Naive thymus-derived CD4-positive, alpha-beta T cell (primary cell): ENCODE measurements around the gene TMEM203. TPM values are rescaled to one million over a fixed set of nuclear protein-coding genes. Genes with fewer than 3 reads are reported as not detected.

Experiments
- ATAC-seq: fragments of 150-1000 bp; cut with Tn5 transposase; 2 replicates; pipeline ENCODE4 v1.10.0; 2021; ENCODE audit warnings: mild to moderate bottlenecking, moderate library complexity
- CTCF ChIA-PET: fragments of 350-600 bp; sonication (Branson Sonifier 250); formaldehyde crosslinking; loops from one replicate; lab custom pipeline; 2021; ENCODE audit warnings: antibody characterized with exemption; lab: Charles Lee
- POLR2A ChIA-PET: fragments of 350-600 bp; sonication (Branson Sonifier 250); formaldehyde crosslinking; loops from one replicate; lab custom pipeline; 2021; ENCODE audit warnings: antibody characterized with exemption, inconsistent platforms; lab: Charles Lee
- DNase-seq, 9 donors: peaks; one replicate each; pipeline versions ENCODE4 v3.0.0 to v3.0.0-alpha.2; 2020 to 2022; ENCODE audit warnings: mixed read lengths in 1 of 9
- H3K27ac ChIP-seq: one replicate; pipeline ENCODE4 v1.7.0; 2013; ENCODE audit warnings: mild to moderate bottlenecking, low read depth, low read length, moderate library complexity
- H3K27me3 ChIP-seq, 2 donors: one replicate each; pipeline ENCODE4 v1.7.0; 2013; ENCODE audit warnings: low read length in 2 of 2, mild to moderate bottlenecking in 2 of 2, moderate library complexity in 2 of 2; ENCODE audit not compliant: control insufficient read depth in 2 of 2, insufficient read depth in 2 of 2
- H3K36me3 ChIP-seq, 3 experiments: 1 replicate in 2 of 3; 2 replicates in 1 of 3; pipeline ENCODE4 v1.7.0; 2013; ENCODE audit warnings: low read length in 3 of 3, mild to moderate bottlenecking in 3 of 3, moderate library complexity in 1 of 3; ENCODE audit not compliant: insufficient read depth in 3 of 3, control insufficient read depth in 2 of 3
- H3K4me1 ChIP-seq, 2 donors: one replicate each; pipeline ENCODE4 v1.7.0; 2013; ENCODE audit warnings: low read length in 2 of 2, mild to moderate bottlenecking in 2 of 2, moderate library complexity in 1 of 2; ENCODE audit not compliant: control insufficient read depth in 2 of 2, insufficient read depth in 2 of 2
- H3K4me3 ChIP-seq: 2 replicates; pipeline ENCODE4 v1.7.0; 2013; ENCODE audit warnings: mild to moderate bottlenecking, low read length
- H3K9me3 ChIP-seq, 3 experiments: 1 replicate in 2 of 3; 2 replicates in 1 of 3; pipeline ENCODE4 v1.7.0; 2013; ENCODE audit warnings: low read length in 3 of 3; ENCODE audit not compliant: control insufficient read depth in 2 of 3
- H3K27ac Mint-ChIP-seq, 9 donors: one replicate each; pipeline ENCODE4 v1.8.0; 2020 to 2022; ENCODE audit warnings: mixed read lengths in 9 of 9, mild to moderate bottlenecking in 8 of 9, moderate library complexity in 5 of 9, inconsistent platforms in 2 of 9
- H3K27me3 Mint-ChIP-seq, 5 donors: one replicate each; pipeline ENCODE4 v1.8.0; 2021 to 2022; ENCODE audit warnings: mixed read lengths in 5 of 5, mild to moderate bottlenecking in 1 of 5
- H3K36me3 Mint-ChIP-seq, 5 donors: one replicate each; pipeline ENCODE4 v1.8.0; 2020 to 2022; ENCODE audit warnings: mixed read lengths in 5 of 5, mild to moderate bottlenecking in 3 of 5, inconsistent platforms in 1 of 5
- H3K4me1 Mint-ChIP-seq, 7 donors: one replicate each; pipeline ENCODE4 v1.8.0; 2020 to 2022; ENCODE audit warnings: mixed read lengths in 7 of 7, mild to moderate bottlenecking in 3 of 7, inconsistent platforms in 1 of 7
- H3K4me3 Mint-ChIP-seq, 10 donors: one replicate each; pipeline ENCODE4 v1.8.0; 2020 to 2022; ENCODE audit warnings: mild to moderate bottlenecking in 10 of 10, mixed read lengths in 10 of 10, moderate library complexity in 6 of 10, inconsistent platforms in 2 of 10
- H3K9me3 Mint-ChIP-seq, 11 donors: one replicate each; pipeline ENCODE4 v1.8.0; 2020 to 2022; ENCODE audit warnings: mixed read lengths in 11 of 11, mild to moderate bottlenecking in 4 of 11, inconsistent platforms in 1 of 11, moderate library complexity in 1 of 11
- intact Hi-C, 2 donors: fragments of 100-400 bp; cut with micrococcal nuclease; formaldehyde crosslinking; loops; one replicate each; pipeline ENCODE4 v1.15.1; 2023
- polyA plus RNA-seq, 2 donors: library from polyadenylated mRNA; unstranded; fragments of 300-500 nt; fragmentation: Illumina TruSeq; gene quantifications; one replicate each; pipeline ENCODE4 v1.2.3, GENCODE V29; 2021
- total RNA-seq, 6 experiments: library from RNA in 5 of 6; stranded (reverse) in 5 of 6; gene quantifications; 1 replicate in 5 of 6; 2 replicates in 1 of 6; pipeline ENCODE4 v1.2.3 and lab custom pipeline; 2021 to 2026

Gene TMEM203
- total and polyA plus RNA-seq, 7 experiments from 2014 or later = 22.6 to 172 (median 38.1) TPM

DNA sequence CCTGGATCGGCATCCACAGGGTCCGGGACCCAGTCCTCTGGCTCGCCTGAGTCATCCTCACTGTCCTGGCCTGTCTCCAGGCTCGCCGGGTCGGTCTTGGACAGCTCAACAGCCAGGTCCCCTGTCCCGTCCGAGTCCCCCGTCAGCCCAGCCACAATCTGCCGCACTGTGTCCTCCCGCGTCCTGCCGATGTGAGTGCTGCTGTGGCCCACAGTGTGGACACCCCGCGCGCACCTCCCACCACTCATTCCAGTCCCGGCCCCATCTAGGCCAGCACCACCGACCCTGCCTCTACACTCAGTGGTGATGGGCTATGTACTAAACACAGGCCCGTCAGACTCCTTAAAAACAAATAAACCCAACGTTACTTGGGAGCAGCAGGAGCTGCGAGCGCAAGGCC is 23.8 kb downstream of the TMEM203 start:
- DNase-seq = no peak
- Mint-ChIP-seq H3K4me1 (peaks cover 5 to 24% (median 10%) of the 10 kb centered on the region in 7 donors), H3K27me3 (no peaks in the 10 kb centered on the region), H3K9me3 (no peaks in the 10 kb centered on the region), H3K4me3 (no peak overlapping the region), H3K36me3 (peaks cover 0 to 16% (median 4%) of the 10 kb centered on the region in 5 donors), H3K27ac (peak overlapping the region in 1 of 9 donors; percentile 66)
- Histone ChIP-seq H3K9me3 (no peaks in the 10 kb centered on the region), H3K4me3 (no peak overlapping the region), H3K27ac (no peak overlapping the region), H3K36me3 (peaks cover 0 to 92% (median 14%) of the 10 kb centered on the region in 3 experiments), H3K27me3 (no peaks in the 10 kb centered on the region), H3K4me1 (peaks cover 5 to 8% of the 10 kb centered on the region in 2 donors)
- POLR2A ChIA-PET = interaction anchor here (1.7 kb wide), 1 partner anchor 54 kb away, joined by 4 read pairs; no protein-coding TSS in a partner anchor
- ATAC-seq = no peak
- intact Hi-C loops = no loop called here
- CTCF ChIA-PET = no interaction called here

GRCh38 chr9:137180491-137180890 is 25.0 kb downstream of the TMEM203 start:
- CTCF ChIA-PET = no interaction called here
- Mint-ChIP-seq H3K27ac (no peak overlapping the region), H3K4me3 (no peak overlapping the region), H3K27me3 (no peaks in the 10 kb centered on the region), H3K9me3 (no peaks in the 10 kb centered on the region), H3K36me3 (peaks cover 0 to 16% (median 4%) of the 10 kb centered on the region in 5 donors), H3K4me1 (peaks cover 3 to 20% (median 5%) of the 10 kb centered on the region in 7 donors)
- DNase-seq = no peak
- ATAC-seq = no peak
- Histone ChIP-seq H3K27ac (no peak overlapping the region), H3K27me3 (no peaks in the 10 kb centered on the region), H3K9me3 (no peaks in the 10 kb centered on the region), H3K4me3 (no peak overlapping the region), H3K36me3 (peaks cover 0 to 80% (median 14%) of the 10 kb centered on the region in 3 experiments), H3K4me1 (no peaks in the 10 kb centered on the region)
- intact Hi-C loops = no loop called here
- POLR2A ChIA-PET = interaction anchor here (1.7 kb wide), 1 partner anchor 53 kb away, joined by 4 read pairs; no protein-coding TSS in a partner anchor

DNA sequence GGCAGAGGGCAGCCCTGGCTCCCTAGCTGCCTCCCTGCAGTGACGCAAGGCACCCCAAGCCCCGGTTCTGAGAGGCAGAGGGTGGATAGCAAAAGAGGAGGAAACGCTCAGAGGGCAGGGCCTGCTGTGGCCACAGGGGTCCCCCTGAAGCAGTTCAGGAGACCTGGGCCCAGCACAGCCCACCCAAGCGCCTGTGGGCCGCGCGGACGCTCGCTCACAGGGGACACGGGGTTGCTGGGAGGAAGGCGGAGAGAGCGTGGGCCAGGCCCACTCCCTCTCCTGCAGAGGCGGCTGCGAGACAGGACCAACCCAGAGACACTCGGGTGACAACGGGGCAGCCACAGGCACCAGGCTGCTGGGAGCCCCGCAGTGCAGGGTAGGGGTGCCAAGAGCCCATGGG is 25.7 kb downstream of the TMEM203 start:
- no peak for ATAC-seq
- H3K4me3 ChIP-seq = no peak overlapping the region
- H3K9me3 Mint-ChIP-seq = no peaks in the 10 kb centered on the region
- peaks cover 0 to 16% (median 4%) of the 10 kb centered on the region in 5 donors for H3K36me3 Mint-ChIP-seq
- H3K9me3 ChIP-seq = no peaks in the 10 kb centered on the region
- no peak for DNase-seq
- no peak overlapping the region for H3K27ac Mint-ChIP-seq
- ChIA-PET POLR2A (interaction anchor here (1.0 to 1.7 kb wide), 2 partner anchors 8 to 52 kb away, joined by 3 to 4 read pairs; partner anchors contain the start of genes ANAPC2 and SSNA1), CTCF (no interaction called here)
- H3K27me3 ChIP-seq = no peaks in the 10 kb centered on the region
- intact Hi-C loops = no loop called here
- H3K27ac ChIP-seq = no peak overlapping the region
- H3K27me3 Mint-ChIP-seq = no peaks in the 10 kb centered on the region
- peaks cover 3 to 16% (median 7%) of the 10 kb centered on the region in 7 donors for H3K4me1 Mint-ChIP-seq
- H3K36me3 ChIP-seq = peaks cover 0 to 73% (median 13%) of the 10 kb centered on the region in 3 experiments
- H3K4me3 Mint-ChIP-seq = no peak overlapping the region
- H3K4me1 ChIP-seq = no peaks in the 10 kb centered on the region

GRCh38 chr9:137178939-137179630 is 26.4 kb downstream of the TMEM203 start:
- no peaks in the 10 kb centered on the region for H3K9me3 Mint-ChIP-seq
- ChIA-PET POLR2A (interaction anchor here (1.0 kb wide), 1 partner anchor 9 kb away, joined by 3 read pairs; the partner anchor contains the start of genes ANAPC2 and SSNA1), CTCF (no interaction called here)
- no peak for ATAC-seq
- Histone ChIP-seq H3K27ac (no peak overlapping the region), H3K4me3 (no peak overlapping the region), H3K36me3 (peaks cover 0 to 66% (median 10%) of the 10 kb centered on the region in 3 experiments), H3K9me3 (no peaks in the 10 kb centered on the region), H3K4me1 (no peaks in the 10 kb centered on the region), H3K27me3 (no peaks in the 10 kb centered on the region)
- H3K4me1 Mint-ChIP-seq = peaks cover 0 to 10% (median 4%) of the 10 kb centered on the region in 7 donors
- no peaks in the 10 kb centered on the region for H3K27me3 Mint-ChIP-seq
- intact Hi-C loops = no loop called here
- DNase-seq = no peak
- peaks cover 0 to 10% (median 4%) of the 10 kb centered on the region in 5 donors for H3K36me3 Mint-ChIP-seq
- peak overlapping the region in 2 of 9 donors; percentile 9 to 46 for H3K27ac Mint-ChIP-seq
- H3K4me3 Mint-ChIP-seq = no peak overlapping the region

DNA sequence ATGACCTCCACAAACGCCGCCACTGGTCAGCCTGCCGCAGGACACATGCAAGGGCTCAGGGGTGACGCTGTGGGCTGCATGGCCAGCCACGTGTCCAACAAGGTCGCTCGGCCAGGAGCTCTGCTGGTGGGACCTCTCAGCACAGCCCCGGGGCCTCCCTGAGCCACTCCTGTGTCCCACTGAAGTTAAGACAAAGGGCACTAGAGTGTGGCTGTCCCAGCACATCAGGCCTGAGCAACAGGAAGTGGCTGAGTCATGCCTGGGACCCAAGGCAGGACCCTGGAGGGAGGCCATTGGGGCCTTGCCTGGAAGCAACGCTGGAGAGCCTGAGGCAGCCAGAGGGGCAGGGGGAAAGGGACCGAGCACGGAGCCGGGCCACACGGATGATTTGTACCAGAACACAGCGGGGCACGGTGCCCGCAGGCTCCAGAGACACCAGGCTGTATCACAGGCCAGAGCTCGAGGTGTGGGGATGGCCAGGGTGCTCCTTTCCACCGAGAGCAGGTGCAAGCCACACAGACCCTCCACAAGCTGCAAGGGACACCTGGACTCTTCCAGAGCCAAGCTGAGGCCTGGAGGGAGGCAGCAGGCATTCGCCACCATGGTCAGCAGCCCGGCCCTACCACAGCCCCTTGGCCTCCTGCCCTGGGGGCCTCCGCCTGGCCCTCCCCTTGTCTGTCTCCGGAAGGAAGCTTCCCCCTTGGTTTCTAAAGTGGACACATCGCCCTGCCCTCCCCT is 27.1 kb downstream of the TMEM203 start:
- intact Hi-C loops = no loop called here
- Mint-ChIP-seq H3K27ac (no peak overlapping the region), H3K9me3 (no peaks in the 10 kb centered on the region), H3K36me3 (peaks cover 0 to 9% (median 4%) of the 10 kb centered on the region in 5 donors), H3K27me3 (peaks cover 0 to 2% (median 0%) of the 10 kb centered on the region in 5 donors), H3K4me3 (no peak overlapping the region), H3K4me1 (peaks cover 0 to 12% (median 5%) of the 10 kb centered on the region in 7 donors)
- ChIA-PET POLR2A (no interaction called here), CTCF (no interaction called here)
- Histone ChIP-seq H3K4me3 (no peak overlapping the region), H3K36me3 (peaks cover 0 to 59% (median 6%) of the 10 kb centered on the region in 3 experiments), H3K9me3 (no peaks in the 10 kb centered on the region), H3K27ac (no peak overlapping the region), H3K27me3 (no peaks in the 10 kb centered on the region), H3K4me1 (no peaks in the 10 kb centered on the region)
- DNase-seq (no peak), ATAC-seq (no peak)

- CTCF ChIA-PET = interaction anchor here (1.0 to 2.0 kb wide), 2 partner anchors 51 to 170 kb away, joined by 5 to 9 read pairs; partner anchors contain the start of gene RNF224
- H3K4me1 Mint-ChIP-seq = peaks cover 0 to 16% (median 5%) of the 10 kb centered on the region in 7 donors
- POLR2A ChIA-PET = interaction anchor here (0.8 to 1.4 kb wide), 5 partner anchors 8 to 80 kb away, joined by 3 to 5 read pairs (median 4); partner anchors contain the start of genes RNF224 and TUBB4B
- H3K4me3 ChIP-seq = no peak overlapping the region
- peaks cover 0 to 7% (median 0%) of the 10 kb centered on the region in 5 donors for H3K36me3 Mint-ChIP-seq
- no peak overlapping the region for H3K4me3 Mint-ChIP-seq
- no peaks in the 10 kb centered on the region for H3K4me1 ChIP-seq
- no peak overlapping the region for H3K27ac ChIP-seq
- H3K27ac Mint-ChIP-seq = peak overlapping the region in 2 of 9 donors; percentile 33 to 65
- H3K9me3 ChIP-seq = no peaks in the 10 kb centered on the region
- H3K27me3 ChIP-seq = no peaks in the 10 kb centered on the region
- H3K27me3 Mint-ChIP-seq = peaks cover 0 to 15% (median under 1%) of the 10 kb centered on the region in 5 donors
- intact Hi-C loops = loop anchor here in 1 of 2 donors (1.0 kb wide), 1 partner anchor 51 kb away; the partner anchor contains the start of gene RNF224
- peak; percentile 63 for ATAC-seq
- peak in 1 of 9 donors; percentile 40 for DNase-seq
- no peaks in the 10 kb centered on the region for H3K9me3 Mint-ChIP-seq
- H3K36me3 ChIP-seq = peaks cover 0 to 41% (median 4%) of the 10 kb centered on the region in 3 experiments
These were observed 28.9 kb downstream of the TMEM203 start for GRCh38 chr9:137176302-137177182.
